Upper lobe of left lung (tissue), 4 donors: Measurements from ENCODE around the gene HARBI1.

Experiments used
- CTCF ChIP-seq, 6 experiments: fragments of 450-650 bp in 4 of 6; fragments of 200-600 bp in 2 of 6; sonication (generic) in 2 of 6; IDR thresholded peaks; one replicate each; pipeline ENCODE4 v1.5.1; 2016 to 2019; ENCODE audit warnings: antibody characterized with exemption in 6 of 6
- POLR2AphosphoS5 ChIP-seq, 2 donors: sonication (generic); formaldehyde crosslinking; IDR thresholded peaks; one replicate each; pipeline ENCODE4 v1.5.1; 2017; ENCODE audit warnings: antibody characterized with exemption in 2 of 2

DNA sequence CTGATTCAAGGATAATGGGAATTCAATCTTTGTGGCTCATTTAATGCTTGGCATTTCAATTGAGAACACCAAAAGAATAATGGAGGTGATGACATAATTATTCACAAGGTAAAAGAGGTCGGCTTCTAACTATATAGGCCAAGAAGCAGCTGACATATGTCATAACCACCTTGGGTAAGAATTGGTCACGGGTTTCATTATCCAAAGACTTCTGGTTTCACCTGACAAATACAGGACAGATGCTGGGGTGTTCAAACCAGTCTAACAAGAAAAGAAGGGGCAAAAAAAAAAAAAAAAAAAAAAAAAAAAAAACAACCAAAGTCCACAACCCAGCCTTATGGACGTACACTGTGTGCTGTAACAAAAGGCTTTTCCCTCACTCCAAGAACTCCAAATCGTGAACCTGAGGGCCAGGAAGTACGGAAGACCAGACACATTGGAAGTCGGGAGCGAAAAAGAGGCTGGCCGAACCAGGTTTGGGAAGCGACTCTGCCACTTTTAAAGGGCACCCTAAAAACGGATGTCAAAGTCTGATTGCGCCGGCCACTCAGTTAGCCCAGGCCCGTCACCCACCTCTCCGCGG is 385 bp downstream of the HARBI1 start:
- TF ChIP-seq CTCF (IDR thresholded peaks at IDR 0.05) = no peak
- no peak for TF ChIP-seq POLR2AphosphoS5 (IDR thresholded peaks at IDR 0.05)
